ENCODE measurements around the gene HIRIP3. TPM values are rescaled to one million over a fixed set of nuclear protein-coding genes. Genes with fewer than 3 reads are reported as not detected.

Gene HIRIP3
- polyA plus RNA-seq, 1 donor (not counting 4 experiments of a cell fraction or from before 2014, with no cell fraction given) = 4.1 TPM

GRCh38 chr16:30006095-30006473, 10.7 kb upstream of the HIRIP3 start:
- Histone ChIP-seq H3K4me1 (ENCODE audit: control insufficient read depth, extremely low read depth, insufficient read depth, low read length) (peaks cover 3% of the 10 kb centered on the region), H4K20me1 (ENCODE audit: control insufficient read depth, extremely low read depth, insufficient read depth, low read length) (no peaks in the 10 kb centered on the region), H3K27ac (ENCODE audit: control insufficient read depth, insufficient read depth, low read length) (no peak overlapping the region), H3K27me3 (ENCODE audit: control insufficient read depth, extremely low read depth, insufficient read depth, low read length) (peaks cover 16% of the 10 kb centered on the region), H2AFZ (ENCODE audit: control insufficient read depth, low read length) (no peak overlapping the region), H3K9me3 (ENCODE audit: control insufficient read depth, low read depth, low read length) (no peaks in the 10 kb centered on the region), H3K4me3 (ENCODE audit: control insufficient read depth in 2 of 3, extremely low read depth in 1 of 3, insufficient read depth in 2 of 3, low read depth in 1 of 3, low read length in 3 of 3) (no peak overlapping the region), H3K9me1 (ENCODE audit: control insufficient read depth, extremely low read depth, insufficient read depth, low read length) (no peaks in the 10 kb centered on the region), H3K4me2 (ENCODE audit: control insufficient read depth, extremely low read depth, insufficient read depth, low read depth, low read length) (no peak overlapping the region), H3K9ac (ENCODE audit: control insufficient read depth, extremely low read depth, insufficient read depth, low read length) (no peak overlapping the region), H3K79me2 (ENCODE audit: control insufficient read depth, insufficient read depth, low read length) (no peaks in the 10 kb centered on the region), H3K36me3 (ENCODE audit: control insufficient read depth in 2 of 2, extremely low read depth in 1 of 2, insufficient read depth in 2 of 2, low read length in 2 of 2) (peaks cover 8 to 14% of the 10 kb centered on the region in 2 experiments)
- dilution Hi-C loops (cut with MboI; ENCODE audit: extremely low pct_ligation_motif_present, low sequenced_read_pairs) = no loop called here
- no peak for TF ChIP-seq CTCF (optimal IDR thresholded peaks at IDR 0.05 in 1 of 3, IDR thresholded peaks at IDR 0.05 in 1 of 3, conservative IDR thresholded peaks at IDR 0.05 in 1 of 3; ENCODE audit: extremely low read depth in 1 of 3, insufficient read depth in 2 of 3, low read length in 3 of 3)
- no peak for TF ChIP-seq EZH2 (IDR thresholded peaks at IDR 0.05; ENCODE audit: low read length)
- DNase-seq (ENCODE audit: low read depth, low spot score) = no peak
- FAIRE-seq = no peak

GRCh38 chr16:30005341-30006094, 10.1 kb upstream of the HIRIP3 start:
- Histone ChIP-seq H4K20me1 (ENCODE audit: control insufficient read depth, extremely low read depth, insufficient read depth, low read length) (no peaks in the 10 kb centered on the region), H3K79me2 (ENCODE audit: control insufficient read depth, insufficient read depth, low read length) (no peaks in the 10 kb centered on the region), H3K27ac (ENCODE audit: control insufficient read depth, insufficient read depth, low read length) (no peak overlapping the region), H3K4me1 (ENCODE audit: control insufficient read depth, extremely low read depth, insufficient read depth, low read length) (peaks cover 2% of the 10 kb centered on the region), H3K36me3 (ENCODE audit: control insufficient read depth in 2 of 2, extremely low read depth in 1 of 2, insufficient read depth in 2 of 2, low read length in 2 of 2) (peaks cover 11 to 17% of the 10 kb centered on the region in 2 experiments), H3K4me3 (ENCODE audit: control insufficient read depth in 2 of 3, extremely low read depth in 1 of 3, insufficient read depth in 2 of 3, low read depth in 1 of 3, low read length in 3 of 3) (no peak overlapping the region), H3K27me3 (ENCODE audit: control insufficient read depth, extremely low read depth, insufficient read depth, low read length) (peaks cover 11% of the 10 kb centered on the region), H3K9ac (ENCODE audit: control insufficient read depth, extremely low read depth, insufficient read depth, low read length) (no peak overlapping the region), H2AFZ (ENCODE audit: control insufficient read depth, low read length) (no peak overlapping the region), H3K9me3 (ENCODE audit: control insufficient read depth, low read depth, low read length) (no peaks in the 10 kb centered on the region), H3K9me1 (ENCODE audit: control insufficient read depth, extremely low read depth, insufficient read depth, low read length) (no peaks in the 10 kb centered on the region), H3K4me2 (ENCODE audit: control insufficient read depth, extremely low read depth, insufficient read depth, low read depth, low read length) (no peak overlapping the region)
- DNase-seq (ENCODE audit: low read depth, low spot score) (no peak), FAIRE-seq (no peak)
- dilution Hi-C loops (cut with MboI; ENCODE audit: extremely low pct_ligation_motif_present, low sequenced_read_pairs) = no loop called here
- TF ChIP-seq CTCF (optimal IDR thresholded peaks at IDR 0.05 in 1 of 3, IDR thresholded peaks at IDR 0.05 in 1 of 3, conservative IDR thresholded peaks at IDR 0.05 in 1 of 3; ENCODE audit: extremely low read depth in 1 of 3, insufficient read depth in 2 of 3, low read length in 3 of 3) (peak; percentile 60 to 75 (median 70)), EZH2 (IDR thresholded peaks at IDR 0.05; ENCODE audit: low read length) (no peak)
